Choroid plexus epithelial cell (primary cell): Measurements from ENCODE around the gene TMEM134.

ENCODE experiments used
- DNase-seq: peaks from one replicate; pipeline ENCODE4 v3.0.0-alpha.2; 2010; ENCODE audit warnings: low read depth
- H3K4me3 ChIP-seq: 2 replicates; pipeline ENCODE4 v1.5.1; 2011; ENCODE audit warnings: low read depth, mild to moderate bottlenecking, control low read depth, low read length, moderate library complexity
- TF ChIP-seq, protein P1 (sequence below): conservative IDR thresholded peaks from 2 replicates; pipeline ENCODE4 v1.5.1; 2011; ENCODE audit warnings: low read depth, mild to moderate bottlenecking, control low read depth, inconsistent platforms, low read length, moderate library complexity

Gene TMEM134

DNA sequence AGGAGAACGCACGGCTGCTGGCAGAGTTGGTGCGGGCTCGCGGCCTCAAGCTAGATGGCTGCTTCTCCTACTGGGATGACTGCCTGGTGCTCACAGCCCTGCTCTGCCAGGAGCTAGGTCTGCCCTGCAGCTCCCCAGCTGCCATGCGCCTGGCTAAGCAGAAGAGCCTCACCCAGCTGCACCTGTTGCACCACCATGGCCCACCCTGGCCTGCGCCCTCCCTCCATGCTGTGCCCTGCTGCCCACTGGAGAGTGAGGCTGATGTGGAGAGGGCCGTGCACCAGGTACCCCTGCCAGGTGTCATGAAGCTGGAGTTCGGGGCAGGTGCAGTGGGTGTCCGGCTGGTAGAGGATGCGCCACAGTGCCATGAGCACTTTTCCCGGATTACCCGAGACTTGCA, 45.6 kb downstream of the TMEM134 start:
- no peak overlapping the region for H3K4me3 ChIP-seq
- no peak for DNase-seq
- TF ChIP-seq, protein P1, sequence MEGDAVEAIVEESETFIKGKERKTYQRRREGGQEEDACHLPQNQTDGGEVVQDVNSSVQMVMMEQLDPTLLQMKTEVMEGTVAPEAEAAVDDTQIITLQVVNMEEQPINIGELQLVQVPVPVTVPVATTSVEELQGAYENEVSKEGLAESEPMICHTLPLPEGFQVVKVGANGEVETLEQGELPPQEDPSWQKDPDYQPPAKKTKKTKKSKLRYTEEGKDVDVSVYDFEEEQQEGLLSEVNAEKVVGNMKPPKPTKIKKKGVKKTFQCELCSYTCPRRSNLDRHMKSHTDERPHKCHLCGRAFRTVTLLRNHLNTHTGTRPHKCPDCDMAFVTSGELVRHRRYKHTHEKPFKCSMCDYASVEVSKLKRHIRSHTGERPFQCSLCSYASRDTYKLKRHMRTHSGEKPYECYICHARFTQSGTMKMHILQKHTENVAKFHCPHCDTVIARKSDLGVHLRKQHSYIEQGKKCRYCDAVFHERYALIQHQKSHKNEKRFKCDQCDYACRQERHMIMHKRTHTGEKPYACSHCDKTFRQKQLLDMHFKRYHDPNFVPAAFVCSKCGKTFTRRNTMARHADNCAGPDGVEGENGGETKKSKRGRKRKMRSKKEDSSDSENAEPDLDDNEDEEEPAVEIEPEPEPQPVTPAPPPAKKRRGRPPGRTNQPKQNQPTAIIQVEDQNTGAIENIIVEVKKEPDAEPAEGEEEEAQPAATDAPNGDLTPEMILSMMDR: no peak

DNA sequence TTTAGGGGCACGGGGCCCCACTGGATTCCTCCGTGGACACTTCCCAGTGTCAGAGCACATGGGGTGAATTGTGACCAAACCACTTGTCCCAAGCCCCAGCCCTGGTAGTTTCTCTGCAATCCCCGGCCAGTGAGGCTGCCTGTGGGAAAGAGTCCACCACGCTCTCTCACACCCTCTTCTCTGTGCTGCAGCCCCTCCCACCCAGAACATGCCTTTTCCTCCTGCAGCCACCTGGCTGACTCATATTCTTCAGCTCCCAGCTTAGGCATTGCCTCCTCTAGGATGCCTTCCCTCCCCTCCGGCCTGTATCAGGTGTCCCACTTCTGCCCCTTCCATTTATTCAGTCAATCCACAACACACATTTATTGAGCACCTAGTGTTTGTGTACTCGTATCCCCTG, 46.2 kb downstream of the TMEM134 start:
- no peak for DNase-seq
- TF ChIP-seq, protein P1: no peak
- no peak overlapping the region for H3K4me3 ChIP-seq

DNA sequence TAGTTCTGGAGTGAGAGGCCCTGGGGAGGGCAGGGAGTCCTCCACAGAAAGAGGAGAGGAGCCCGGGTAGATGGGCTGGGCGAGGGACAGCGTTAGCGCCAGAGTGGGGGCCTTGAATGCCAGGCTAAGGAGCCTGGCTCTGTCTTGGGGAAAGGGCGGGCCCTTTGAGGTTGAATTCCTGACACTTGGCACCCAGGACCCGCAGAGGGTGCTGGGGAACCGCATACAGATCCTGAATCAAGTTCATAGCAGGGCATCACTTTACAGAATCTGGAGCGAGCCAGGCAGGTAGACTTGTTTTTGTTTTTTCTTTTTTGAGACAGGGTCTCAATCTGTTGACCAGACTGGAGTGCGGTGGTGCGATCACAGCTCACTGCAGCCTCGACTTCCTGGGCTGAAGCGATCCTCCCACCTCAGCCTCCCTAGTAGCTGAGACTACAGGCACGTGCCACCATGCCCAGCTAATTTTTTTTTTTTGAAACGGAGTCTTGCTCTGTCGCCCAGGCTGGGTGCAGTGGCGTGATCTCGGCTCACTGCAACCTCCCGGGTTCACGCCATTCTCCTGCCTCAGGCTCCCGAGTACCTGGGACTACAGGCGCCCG, 47.5 kb downstream of the TMEM134 start:
- no peak for DNase-seq
- TF ChIP-seq, protein P1: no peak
- peak overlapping the region; percentile 27 for H3K4me3 ChIP-seq

DNA sequence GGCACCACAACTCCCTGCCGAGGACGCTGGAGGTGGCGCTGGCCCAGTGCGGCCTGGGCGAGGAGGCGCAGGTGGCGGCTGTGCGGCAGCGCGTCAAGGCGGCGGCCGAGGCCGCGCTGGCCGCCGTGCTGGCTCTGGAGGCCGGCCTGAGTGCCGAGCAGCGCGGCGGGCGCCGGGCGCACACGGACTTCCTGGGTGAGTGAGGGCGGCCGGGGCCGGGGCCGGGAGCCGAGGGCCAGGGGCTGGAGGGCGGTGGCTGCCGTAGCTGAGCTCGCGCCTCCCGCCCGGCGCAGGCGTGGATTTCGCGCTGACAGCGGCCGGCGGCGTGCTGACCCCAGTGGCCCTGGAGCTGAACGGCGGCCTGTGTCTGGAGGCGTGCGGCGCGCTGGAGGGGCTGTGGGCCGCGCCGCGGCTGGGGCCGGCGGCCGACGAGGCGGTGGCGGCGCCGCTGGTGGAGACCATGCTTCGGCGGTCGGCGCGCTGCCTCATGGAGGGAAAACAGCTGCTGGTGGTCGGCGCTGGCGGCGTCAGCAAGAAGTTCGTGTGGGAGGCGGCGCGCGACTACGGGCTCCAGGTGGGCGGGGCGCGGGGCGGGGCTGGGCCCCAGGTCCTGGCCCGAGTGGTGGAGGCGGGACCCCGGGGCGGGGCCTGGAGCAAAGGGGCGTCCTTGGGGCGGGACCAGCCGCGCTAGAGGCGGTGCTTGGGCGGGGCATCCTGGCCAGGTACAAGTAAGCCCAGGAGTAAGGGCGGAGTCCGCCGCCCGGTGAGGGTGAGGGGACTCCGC, 48.2 kb downstream of the TMEM134 start:
- TF ChIP-seq, protein P1: no peak
- H3K4me3 ChIP-seq: peak overlapping the region; percentile 57
- peak; percentile 92 for DNase-seq

DNA sequence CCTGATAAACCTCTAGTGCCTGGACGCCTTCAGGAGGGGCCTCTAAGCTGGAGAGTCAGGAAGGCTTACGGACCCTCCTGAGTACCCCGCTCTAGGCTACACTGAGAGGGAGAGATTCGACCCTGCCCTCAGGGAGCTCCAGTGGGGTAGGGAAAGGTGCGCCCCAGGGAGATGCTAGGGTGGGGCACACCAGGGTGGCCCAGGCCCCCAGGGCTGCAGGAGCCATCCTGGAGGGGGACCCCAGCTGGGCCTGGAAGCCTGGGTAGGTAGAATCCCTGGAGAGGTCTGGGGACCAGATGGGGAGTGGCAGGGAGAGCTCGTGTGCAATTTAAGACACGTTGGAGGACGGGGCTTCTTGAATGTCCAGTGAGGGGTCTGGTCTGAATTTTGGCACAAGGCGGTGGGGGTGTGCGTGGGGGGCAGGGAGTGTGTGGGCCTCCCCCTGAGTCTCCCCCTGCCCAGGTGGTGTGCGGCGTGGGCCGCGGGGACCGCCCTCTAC, 48.9 kb downstream of the TMEM134 start:
- DNase-seq: no peak
- TF ChIP-seq, protein P1: no peak
- peak overlapping the region; percentile 57 for H3K4me3 ChIP-seq

DNA sequence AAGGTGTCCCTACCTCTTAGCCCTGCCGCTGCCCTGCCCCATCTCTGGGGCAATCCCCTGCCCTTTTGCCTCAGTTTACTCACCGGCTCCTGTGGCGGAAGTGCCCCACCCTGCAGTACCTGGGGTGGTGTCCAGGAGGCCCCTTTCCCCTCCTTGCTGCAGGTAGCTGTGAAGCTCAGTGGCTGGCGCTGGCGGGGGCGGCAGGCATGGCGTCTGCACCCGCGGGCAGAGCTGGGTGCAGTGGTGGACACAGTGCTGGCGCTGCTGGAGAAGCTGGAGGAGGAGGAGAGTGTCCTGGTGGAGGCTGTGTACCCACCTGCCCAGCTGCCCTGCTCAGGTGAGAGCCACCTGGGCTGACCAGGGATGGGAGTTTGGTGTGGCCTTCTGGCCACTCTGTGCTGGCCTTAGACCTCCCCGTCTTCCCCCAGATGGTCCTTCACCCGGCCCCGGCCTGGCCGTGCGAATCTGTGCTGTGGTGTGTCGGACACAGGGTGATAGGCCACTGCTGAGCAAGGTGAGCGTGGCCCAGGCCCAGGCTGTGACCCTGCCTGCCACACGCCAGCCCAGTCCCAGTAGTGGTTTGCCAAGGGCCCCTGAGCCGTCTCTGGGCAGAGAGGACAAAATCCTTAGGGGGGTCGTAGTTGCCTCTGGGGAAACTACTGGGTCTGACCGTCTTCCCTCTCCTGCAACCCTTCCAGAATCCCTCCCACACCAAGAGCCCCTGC, 49.6 kb downstream of the TMEM134 start:
- no peak overlapping the region for H3K4me3 ChIP-seq
- TF ChIP-seq, protein P1: no peak
- no peak for DNase-seq
